Skeletal muscle tissue (tissue), 4 donors: ENCODE results near the gene TRHDE. TPM values are rescaled to one million over a fixed set of nuclear protein-coding genes. Genes with fewer than 3 reads are reported as not detected.

ENCODE experiments used
- H3K27ac ChIP-seq: one replicate; pipeline ENCODE4 v1.7.0; 2013; ENCODE audit warnings: mild to moderate bottlenecking, low read depth, low read length, inconsistent platforms
- H3K27me3 ChIP-seq, 3 donors: one replicate each; pipeline ENCODE4 v1.7.0; 2013; ENCODE audit warnings: low read length in 3 of 3; ENCODE audit not compliant: control insufficient read depth in 3 of 3, insufficient read depth in 3 of 3
- H3K36me3 ChIP-seq, 3 donors: one replicate each; pipeline ENCODE4 v1.7.0; 2013; ENCODE audit warnings: low read length in 3 of 3; ENCODE audit not compliant: control insufficient read depth in 3 of 3, insufficient read depth in 3 of 3
- H3K4me1 ChIP-seq, 3 donors: one replicate each; pipeline ENCODE4 v1.7.0; 2013; ENCODE audit warnings: low read length in 3 of 3, mild to moderate bottlenecking in 3 of 3; ENCODE audit not compliant: control insufficient read depth in 3 of 3, insufficient read depth in 3 of 3
- H3K4me3 ChIP-seq, 3 donors: one replicate each; pipeline ENCODE4 v1.7.0; 2013; ENCODE audit warnings: low read length in 3 of 3
- H3K9ac ChIP-seq, 3 donors: one replicate each; pipeline ENCODE4 v1.7.0; 2013; ENCODE audit warnings: low read length in 3 of 3, mild to moderate bottlenecking in 3 of 3, moderate library complexity in 2 of 3, low read depth in 1 of 3
- H3K9me3 ChIP-seq, 3 donors: one replicate each; pipeline ENCODE4 v1.7.0; 2013; ENCODE audit warnings: low read length in 3 of 3; ENCODE audit not compliant: control insufficient read depth in 3 of 3
- total RNA-seq: library from RNA; depleted of rRNA; stranded (reverse); fragments of >200 nt; gene quantifications from one replicate; pipeline ENCODE4 v1.2.3, GENCODE V29; 2014
- donor health status: Osteomylitis.

Gene TRHDE
- total RNA-seq: 6.8 TPM

- Histone ChIP-seq H3K36me3 (no peaks in the 10 kb centered on the region), H3K27ac (no peak within 1 kb of the TSS), H3K4me3 (peak within 1 kb of the TSS; percentile 67 to 73 (median 72)), H3K9ac (peak within 1 kb of the TSS in 2 of 3 donors; percentile 46 to 66), H3K4me1 (peaks cover 6 to 30% (median 15%) of the 10 kb centered on the region in 3 donors), H3K27me3 (peaks cover 35 to 52% (median 42%) of the 10 kb centered on the region in 3 donors), H3K9me3 (no peaks in the 10 kb centered on the region)
Observed at GRCh38 chr12:72272091-72272661, at the start of gene TRHDE. Gene TRHDE, plus strand, starts transcription at chr12:72272370. Its CDS starts 274 bp downstream, at chr12:72272644.

DNA sequence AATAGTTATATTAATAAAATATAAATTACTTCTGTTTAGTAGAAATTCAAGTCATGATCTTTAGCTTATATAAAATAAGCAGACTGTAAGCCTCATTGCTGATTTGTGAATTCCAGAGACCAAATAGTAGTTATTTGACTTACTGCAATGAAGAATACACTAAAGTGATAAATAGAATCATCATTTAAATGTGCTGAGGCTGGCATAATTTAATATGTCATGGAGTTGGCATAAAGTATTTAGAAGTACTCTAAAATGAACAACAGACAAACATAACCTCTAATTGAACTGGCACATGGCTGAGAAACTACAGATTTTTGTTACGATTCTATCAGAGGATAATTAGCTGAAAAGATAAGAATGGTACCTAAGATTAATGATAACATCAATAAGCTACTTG, 45.7 kb upstream of the TRHDE start:
- no peak overlapping the region for H3K4me3 ChIP-seq
- no peaks in the 10 kb centered on the region for H3K36me3 ChIP-seq
- H3K27me3 ChIP-seq: no peaks in the 10 kb centered on the region
- H3K4me1 ChIP-seq: no peaks in the 10 kb centered on the region
- H3K9me3 ChIP-seq: no peaks in the 10 kb centered on the region
- no peak overlapping the region for H3K9ac ChIP-seq
- H3K27ac ChIP-seq: no peak overlapping the region

- Histone ChIP-seq H3K9ac (no peak overlapping the region), H3K4me3 (no peak overlapping the region), H3K27ac (no peak overlapping the region), H3K27me3 (no peaks in the 10 kb centered on the region), H3K9me3 (no peaks in the 10 kb centered on the region), H3K4me1 (no peaks in the 10 kb centered on the region), H3K36me3 (no peaks in the 10 kb centered on the region)
Observed at GRCh38 chr12:72228424-72228823, 43.7 kb upstream of the TRHDE start.

DNA sequence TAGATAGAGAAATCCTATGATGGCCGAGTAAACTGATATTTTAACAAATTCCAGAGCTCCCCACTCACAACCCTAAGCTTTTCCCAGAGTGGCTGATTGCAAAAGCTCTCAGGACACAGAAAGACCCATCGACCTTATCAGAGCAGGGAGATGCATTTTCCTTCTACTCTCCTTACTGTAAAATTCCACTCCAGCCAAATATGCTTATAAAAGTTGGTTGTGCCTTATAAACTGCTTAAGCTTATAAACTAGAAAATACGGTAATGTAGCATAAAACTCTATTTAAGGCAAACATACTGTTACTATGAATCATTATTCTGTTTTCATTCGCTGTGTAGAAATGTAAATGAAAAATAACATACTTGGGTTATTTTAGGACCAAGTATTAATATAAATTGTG, 41.6 kb upstream of the TRHDE start:
- no peaks in the 10 kb centered on the region for H3K4me1 ChIP-seq
- H3K9me3 ChIP-seq: no peaks in the 10 kb centered on the region
- H3K9ac ChIP-seq: no peak overlapping the region
- H3K27ac ChIP-seq: no peak overlapping the region
- no peaks in the 10 kb centered on the region for H3K36me3 ChIP-seq
- H3K4me3 ChIP-seq: no peak overlapping the region
- no peaks in the 10 kb centered on the region for H3K27me3 ChIP-seq

- H3K9me3 ChIP-seq: no peaks in the 10 kb centered on the region
- H3K27me3 ChIP-seq: no peaks in the 10 kb centered on the region
- no peak overlapping the region for H3K27ac ChIP-seq
- H3K36me3 ChIP-seq: no peaks in the 10 kb centered on the region
- no peaks in the 10 kb centered on the region for H3K4me1 ChIP-seq
- no peak overlapping the region for H3K9ac ChIP-seq
- no peak overlapping the region for H3K4me3 ChIP-seq
Observed at GRCh38 chr12:72234886-72235285, 37.3 kb upstream of the TRHDE start.

DNA sequence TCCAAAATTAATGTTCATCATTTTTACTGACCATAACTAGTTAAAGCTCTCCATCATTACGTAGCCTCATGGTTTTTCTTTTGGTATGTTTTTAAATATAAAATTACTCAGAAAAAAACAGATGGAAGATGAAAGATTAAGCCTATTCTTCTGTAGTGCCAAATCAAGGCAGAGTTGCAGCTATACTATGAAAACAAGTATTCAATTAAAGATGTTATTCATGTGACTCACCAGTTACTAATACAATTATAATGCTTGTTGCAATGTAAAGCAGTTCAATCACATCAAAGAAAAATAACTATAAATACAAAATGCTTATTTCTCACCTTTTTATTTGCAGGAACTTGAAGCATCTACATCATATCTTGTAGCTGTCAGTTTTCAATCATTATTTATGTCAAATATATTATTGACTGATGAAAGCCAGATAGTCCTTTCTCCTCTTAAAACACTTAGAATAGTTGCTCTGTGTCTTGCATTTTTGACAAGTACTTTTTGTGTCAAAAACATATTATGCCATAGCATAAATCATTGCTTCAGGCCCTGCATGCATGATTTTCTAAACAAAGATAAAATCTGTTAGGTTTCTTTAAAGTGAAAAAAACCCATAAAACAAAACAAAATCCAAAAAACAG, 36.0 kb upstream of the TRHDE start:
- Histone ChIP-seq H3K36me3 (no peaks in the 10 kb centered on the region), H3K27me3 (no peaks in the 10 kb centered on the region), H3K9me3 (no peaks in the 10 kb centered on the region), H3K27ac (no peak overlapping the region), H3K4me1 (no peaks in the 10 kb centered on the region), H3K9ac (no peak overlapping the region), H3K4me3 (no peak overlapping the region)

DNA sequence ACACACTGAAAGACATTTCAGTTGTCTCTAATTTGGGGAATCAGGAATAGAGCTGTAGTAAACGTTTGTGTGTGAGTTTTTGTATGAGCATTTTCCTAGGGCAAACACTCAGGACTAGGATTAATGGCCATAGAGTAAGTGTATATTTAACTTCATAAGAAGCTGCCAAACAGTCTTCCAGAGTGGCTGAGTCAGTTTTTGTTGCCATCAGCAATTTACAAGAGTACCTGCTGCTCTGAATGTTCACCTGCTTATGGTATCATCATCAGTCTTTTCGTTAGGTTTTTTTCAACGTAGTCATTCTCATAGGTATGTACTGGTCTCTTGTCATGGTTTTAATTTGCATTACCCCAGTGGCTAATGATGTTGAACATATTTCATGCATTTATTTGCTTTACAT, 30.6 kb upstream of the TRHDE start:
- no peak overlapping the region for H3K9ac ChIP-seq
- no peak overlapping the region for H3K4me3 ChIP-seq
- H3K36me3 ChIP-seq: no peaks in the 10 kb centered on the region
- H3K27me3 ChIP-seq: no peaks in the 10 kb centered on the region
- H3K9me3 ChIP-seq: no peaks in the 10 kb centered on the region
- H3K27ac ChIP-seq: no peak overlapping the region
- no peaks in the 10 kb centered on the region for H3K4me1 ChIP-seq

DNA sequence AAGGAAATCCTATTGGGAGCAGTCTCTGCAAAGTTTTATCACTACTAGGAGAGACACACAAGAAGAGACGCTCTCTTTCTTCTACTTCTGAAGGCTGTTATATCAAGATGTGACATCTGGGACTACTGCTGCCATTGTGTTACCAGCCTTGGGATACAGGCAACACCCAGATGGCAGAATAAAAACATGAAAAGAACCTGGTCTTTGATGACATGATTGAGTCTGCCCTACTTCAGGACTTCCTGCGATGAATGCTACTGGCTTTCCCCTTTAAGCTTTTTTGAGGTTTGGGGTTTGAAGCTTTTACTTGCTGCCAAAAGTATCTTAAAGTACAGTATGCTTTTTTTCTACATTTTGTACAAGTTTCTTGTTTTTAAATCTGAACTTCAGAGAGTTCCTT, 29.2 kb upstream of the TRHDE start:
- H3K27ac ChIP-seq: no peak overlapping the region
- no peaks in the 10 kb centered on the region for H3K4me1 ChIP-seq
- H3K36me3 ChIP-seq: no peaks in the 10 kb centered on the region
- H3K27me3 ChIP-seq: no peaks in the 10 kb centered on the region
- no peak overlapping the region for H3K4me3 ChIP-seq
- no peaks in the 10 kb centered on the region for H3K9me3 ChIP-seq
- H3K9ac ChIP-seq: no peak overlapping the region

- no peaks in the 10 kb centered on the region for H3K4me1 ChIP-seq
- H3K27ac ChIP-seq: no peak overlapping the region
- no peak overlapping the region for H3K9ac ChIP-seq
- peaks cover 0 to 3% (median 0%) of the 10 kb centered on the region in 3 donors for H3K9me3 ChIP-seq
- H3K36me3 ChIP-seq: no peaks in the 10 kb centered on the region
- no peaks in the 10 kb centered on the region for H3K27me3 ChIP-seq
- no peak overlapping the region for H3K4me3 ChIP-seq
Observed at GRCh38 chr12:72246370-72246769, 25.8 kb upstream of the TRHDE start.

DNA sequence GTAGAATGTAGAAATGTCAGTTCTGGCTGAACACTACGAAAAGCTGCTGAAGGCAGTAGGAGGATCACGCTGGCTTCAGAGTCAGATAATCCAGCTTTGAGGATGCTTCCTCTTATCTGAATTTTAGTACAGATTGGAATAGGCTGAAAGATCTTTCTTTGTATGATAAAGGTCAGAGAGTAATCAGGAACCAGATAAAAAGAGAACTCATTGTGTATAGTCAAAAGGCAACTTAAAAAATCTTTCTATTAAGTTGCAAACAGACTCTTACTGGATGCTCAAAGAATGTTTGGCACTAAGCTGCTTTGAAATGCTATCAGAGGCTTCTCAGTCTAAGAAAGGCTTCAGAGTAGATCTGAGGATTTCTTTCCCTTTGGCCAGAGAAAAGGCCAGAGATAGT, 21.8 kb upstream of the TRHDE start:
- Histone ChIP-seq H3K27me3 (no peaks in the 10 kb centered on the region), H3K36me3 (no peaks in the 10 kb centered on the region), H3K9me3 (peaks cover 0 to 3% (median 0%) of the 10 kb centered on the region in 3 donors), H3K27ac (no peak overlapping the region), H3K4me3 (no peak overlapping the region), H3K9ac (no peak overlapping the region), H3K4me1 (no peaks in the 10 kb centered on the region)
